ENCODE measurements around the gene UBTF. TPM values are rescaled to one million over a fixed set of nuclear protein-coding genes. Genes with fewer than 3 reads are reported as not detected.
A peak's percentile ranks its signal among the peaks of the same experiment; 100 is the strongest.

The UBTF gene
- total RNA-seq, 4 donors from 2014 or later = 36.2 to 64.3 (median 46.0) TPM

DNA sequence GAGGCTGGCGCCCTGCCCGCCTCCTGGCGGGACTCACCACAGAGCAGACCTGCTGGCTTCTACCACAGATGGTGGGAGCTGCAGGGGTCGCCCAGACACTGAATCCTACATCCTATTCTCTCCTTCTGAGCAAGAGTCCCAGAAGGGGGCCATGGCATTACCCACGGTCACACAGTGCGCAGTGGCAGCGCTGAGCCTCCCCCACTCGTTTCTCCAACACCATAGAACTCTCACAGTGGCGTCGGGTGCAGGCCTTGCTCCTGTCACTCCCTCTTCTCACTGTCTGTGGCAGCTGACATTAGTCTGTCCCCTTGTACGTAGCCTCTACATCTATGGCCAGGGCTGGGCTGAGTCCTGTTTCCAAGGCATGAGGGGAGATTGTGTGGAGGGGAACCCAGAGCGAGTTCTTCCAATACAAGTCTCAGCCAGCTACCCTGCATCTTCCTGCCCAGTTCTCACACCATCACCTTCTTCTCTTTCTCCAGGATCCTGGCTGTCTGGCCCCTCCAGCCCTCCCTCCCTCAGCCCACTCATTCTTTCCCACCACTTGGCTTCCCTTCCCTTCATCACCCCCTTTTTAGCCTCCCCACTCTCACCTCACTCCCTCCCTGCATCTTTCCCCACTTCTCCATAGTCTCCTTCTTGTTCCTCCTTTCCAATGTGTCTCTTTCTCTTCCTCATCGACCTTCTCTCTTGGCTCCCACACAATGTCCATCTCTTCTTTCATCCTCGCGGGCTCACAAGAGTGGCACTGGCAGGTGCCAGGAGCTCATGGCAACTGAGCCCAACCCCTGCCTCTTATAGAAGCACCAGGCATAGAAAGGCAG, 5.9 kb downstream of the UBTF start:
- H3K9me3 ChIP-seq = no peaks in the 10 kb centered on the region
- peaks cover 0 to 38% of the 10 kb centered on the region in 2 donors for H3K36me3 ChIP-seq
- H3K27ac ChIP-seq = peak overlapping the region in 3 of 4 donors; percentile 10 to 99 (median 61)
- DNase-seq (peak in 1 of 2 donors; percentile 66), ATAC-seq (no peak)
- TF ChIP-seq POLR2A (IDR thresholded peaks at IDR 0.05) = no peak
- TF ChIP-seq, protein P1, sequence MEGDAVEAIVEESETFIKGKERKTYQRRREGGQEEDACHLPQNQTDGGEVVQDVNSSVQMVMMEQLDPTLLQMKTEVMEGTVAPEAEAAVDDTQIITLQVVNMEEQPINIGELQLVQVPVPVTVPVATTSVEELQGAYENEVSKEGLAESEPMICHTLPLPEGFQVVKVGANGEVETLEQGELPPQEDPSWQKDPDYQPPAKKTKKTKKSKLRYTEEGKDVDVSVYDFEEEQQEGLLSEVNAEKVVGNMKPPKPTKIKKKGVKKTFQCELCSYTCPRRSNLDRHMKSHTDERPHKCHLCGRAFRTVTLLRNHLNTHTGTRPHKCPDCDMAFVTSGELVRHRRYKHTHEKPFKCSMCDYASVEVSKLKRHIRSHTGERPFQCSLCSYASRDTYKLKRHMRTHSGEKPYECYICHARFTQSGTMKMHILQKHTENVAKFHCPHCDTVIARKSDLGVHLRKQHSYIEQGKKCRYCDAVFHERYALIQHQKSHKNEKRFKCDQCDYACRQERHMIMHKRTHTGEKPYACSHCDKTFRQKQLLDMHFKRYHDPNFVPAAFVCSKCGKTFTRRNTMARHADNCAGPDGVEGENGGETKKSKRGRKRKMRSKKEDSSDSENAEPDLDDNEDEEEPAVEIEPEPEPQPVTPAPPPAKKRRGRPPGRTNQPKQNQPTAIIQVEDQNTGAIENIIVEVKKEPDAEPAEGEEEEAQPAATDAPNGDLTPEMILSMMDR (IDR thresholded peaks at IDR 0.05 in 4 of 5, conservative IDR thresholded peaks at IDR 0.05 in 1 of 5) = no peak
- no peak overlapping the region for H3K4me3 ChIP-seq
- H3K27me3 ChIP-seq = no peaks in the 10 kb centered on the region
- intact Hi-C loops (cut with DNase I; ENCODE audit: low total_unique reads) = loop anchor here (5.0 kb wide), 2 partner anchors 41 to 134 kb away; partner anchors contain the start of genes ASB16 and GRN
- in situ Hi-C loops (cut with MboI; ENCODE audit: low sequenced_read_pairs in 4 of 4) = loop anchor here in 3 of 4 donors (5.0 to 25.0 kb wide), 2 partner anchors 119 to 299 kb away; partner anchors contain the start of gene GPATCH8 (in 3 of the 3)
- H3K4me1 ChIP-seq = peaks cover 51 to 64% of the 10 kb centered on the region in 2 donors

DNA sequence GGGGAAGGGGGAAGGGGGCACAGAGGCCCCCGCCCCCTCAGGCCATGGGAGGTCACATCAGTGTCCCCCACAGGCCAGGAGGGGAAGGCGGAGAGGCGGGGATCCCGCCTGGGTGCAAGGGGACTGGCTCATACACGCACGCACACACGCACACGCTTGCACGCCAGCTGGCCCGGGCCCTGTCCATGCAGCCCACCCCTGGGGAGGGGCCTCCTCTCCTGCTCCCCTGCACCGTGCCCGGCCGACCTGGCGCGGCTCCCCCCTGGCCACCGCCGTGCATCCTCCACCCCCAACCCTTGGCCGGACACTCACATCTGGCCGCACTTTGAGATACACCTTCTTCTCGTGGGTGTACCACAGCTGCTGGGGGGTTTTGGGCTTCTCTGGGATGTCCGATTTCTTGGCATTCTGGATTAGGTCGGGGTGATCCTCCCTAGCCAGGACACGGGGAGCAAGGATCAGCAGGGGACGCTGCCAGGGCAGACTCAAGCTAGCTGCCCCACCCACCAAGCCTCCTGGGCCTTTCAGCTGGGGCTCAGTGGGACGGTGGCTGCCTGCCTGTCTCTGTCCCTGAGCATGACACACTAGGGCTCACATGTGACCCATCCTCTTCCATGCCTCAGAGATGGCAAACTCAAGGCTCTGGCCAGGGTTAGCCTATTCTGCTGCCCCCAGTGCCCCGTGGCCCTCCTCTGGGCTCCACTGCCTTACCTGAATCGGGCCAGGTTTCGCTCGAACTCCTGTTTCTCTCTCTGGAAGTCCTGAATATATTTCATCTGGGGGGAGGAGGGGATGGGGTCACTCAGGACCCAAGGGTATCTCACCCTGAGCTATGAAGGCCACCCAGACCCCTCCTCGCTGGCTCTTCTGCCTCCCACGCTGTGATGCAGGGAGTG, 6.7 kb downstream of the UBTF start:
- Histone ChIP-seq H3K27ac (no peak overlapping the region), H3K9me3 (no peaks in the 10 kb centered on the region), H3K36me3 (peaks cover 0 to 46% of the 10 kb centered on the region in 2 donors), H3K4me3 (no peak overlapping the region), H3K4me1 (peaks cover 46 to 60% of the 10 kb centered on the region in 2 donors), H3K27me3 (no peaks in the 10 kb centered on the region)
- ATAC-seq (no peak), DNase-seq (no peak)
- in situ Hi-C loops (cut with MboI; ENCODE audit: low sequenced_read_pairs in 4 of 4) (loop anchor here in 3 of 4 donors (5.0 to 25.0 kb wide), 2 partner anchors 120 to 300 kb away; partner anchors contain the start of gene GPATCH8 (in 3 of the 3)), intact Hi-C loops (cut with DNase I; ENCODE audit: low total_unique reads) (loop anchor here (5.0 kb wide), 2 partner anchors 40 to 135 kb away; partner anchors contain the start of genes ASB16 and GRN)
- TF ChIP-seq, protein P1 (IDR thresholded peaks at IDR 0.05 in 4 of 5, conservative IDR thresholded peaks at IDR 0.05 in 1 of 5) = no peak
- no peak for TF ChIP-seq POLR2A (IDR thresholded peaks at IDR 0.05)

DNA sequence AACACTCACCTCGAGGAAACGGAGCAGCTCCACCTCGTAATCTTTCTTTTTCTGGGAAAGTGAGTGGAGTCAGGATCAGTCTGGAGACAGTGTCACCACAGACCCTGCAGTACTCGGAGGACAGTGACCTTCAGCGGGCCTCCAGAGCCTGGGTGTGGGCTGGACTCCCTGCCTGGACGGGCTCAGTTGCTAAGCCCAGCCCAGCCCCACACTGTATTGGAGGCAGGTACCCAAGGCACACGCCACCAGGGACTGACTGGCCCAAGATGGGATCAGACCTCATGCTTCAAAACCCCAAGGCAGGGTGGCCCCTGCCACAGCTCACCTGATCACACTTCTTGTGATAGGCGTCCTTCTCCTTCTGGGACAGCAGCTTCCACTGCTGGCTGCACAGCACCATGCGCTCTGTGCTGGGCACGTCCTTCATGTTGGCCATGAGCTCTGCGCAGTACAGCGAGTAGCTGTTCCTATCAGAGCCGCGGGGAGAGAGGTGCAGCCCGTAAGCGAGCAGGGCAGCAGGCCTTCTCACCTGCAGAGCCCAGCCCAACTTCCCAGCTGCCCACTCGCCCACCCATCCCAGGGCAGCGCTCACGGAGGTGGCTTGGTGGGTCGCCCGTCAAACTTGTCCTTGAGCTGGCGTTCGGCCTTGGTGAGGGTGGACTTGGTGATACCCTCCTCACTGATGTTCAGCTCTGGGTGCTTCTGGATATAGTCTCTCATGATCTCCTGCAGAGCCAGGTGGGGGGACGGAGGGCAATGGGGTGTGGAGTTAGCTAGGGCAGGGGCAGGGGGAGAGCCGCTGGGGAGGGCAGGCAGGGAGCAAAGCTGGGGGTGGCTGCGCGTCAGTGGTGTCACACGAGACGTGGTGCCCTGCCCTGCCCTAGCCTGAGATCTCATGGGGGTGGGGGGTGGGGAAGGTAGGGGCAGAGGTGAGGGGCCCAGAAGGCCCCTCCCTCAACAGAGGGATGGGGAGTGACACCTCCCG, 7.9 kb downstream of the UBTF start:
- H3K27me3 ChIP-seq = no peaks in the 10 kb centered on the region
- TF ChIP-seq POLR2A (IDR thresholded peaks at IDR 0.05) = no peak
- TF ChIP-seq, protein P1 (IDR thresholded peaks at IDR 0.05 in 4 of 5, conservative IDR thresholded peaks at IDR 0.05 in 1 of 5) = no peak
- no peak overlapping the region for H3K4me3 ChIP-seq
- in situ Hi-C loops (cut with MboI; ENCODE audit: low sequenced_read_pairs in 4 of 4) (loop anchor here in 3 of 4 donors (5.0 to 25.0 kb wide), 2 partner anchors 121 to 301 kb away; partner anchors contain the start of gene GPATCH8 (in 3 of the 3)), intact Hi-C loops (cut with DNase I; ENCODE audit: low total_unique reads) (loop anchor here (5.0 kb wide), 2 partner anchors 39 to 136 kb away; partner anchors contain the start of genes ASB16 and GRN)
- peaks cover 36 to 48% of the 10 kb centered on the region in 2 donors for H3K4me1 ChIP-seq
- no peaks in the 10 kb centered on the region for H3K9me3 ChIP-seq
- peak overlapping the region in 2 of 4 donors; percentile 52 to 80 for H3K27ac ChIP-seq
- ATAC-seq = no peak
- DNase-seq = no peak
- H3K36me3 ChIP-seq = peaks cover 0 to 58% of the 10 kb centered on the region in 2 donors

All from gastrocnemius medialis (tissue), 4 donors.